MCF 10A (cell line): Measurements from ENCODE around the gene ASB13. TPM values are rescaled to one million over a fixed set of nuclear protein-coding genes. Genes with fewer than 3 reads are reported as not detected.

Source experiments
- BruUV-seq: library from RNA; stranded (reverse); fragments of 400-500 nt; replicated peaks from 2 replicates; lab custom pipeline; 2021; lab: Mats Ljungman, UMichigan
- CTCF ChIA-PET: fragments of 300-600 bp; sonication (Branson Sonifier 250); formaldehyde crosslinking; extraction: SDS; loops from one replicate; lab custom pipeline; 2021; ENCODE audit warnings: antibody characterized with exemption, inconsistent platforms; lab: Yijun Ruan, JAX
- POLR2A ChIA-PET: fragments of 300-600, 350-650 bp; sonication (Branson Sonifier 250); formaldehyde crosslinking; extraction: SDS; loops from one replicate; lab custom pipeline; 2020; ENCODE audit warnings: antibody characterized with exemption, inconsistent platforms; lab: Yijun Ruan, JAX
- DNase-seq: peaks from one replicate; pipeline ENCODE4 v3.0.0-alpha.2; 2018; ENCODE audit not compliant: unreplicated experiment
- H3K27ac Mint-ChIP-seq: one replicate; pipeline ENCODE4 v1.8.0; 2022; ENCODE audit warnings: mild to moderate bottlenecking, low read depth, mixed read lengths; ENCODE audit not compliant: unreplicated experiment
- H3K27me3 Mint-ChIP-seq: one replicate; pipeline ENCODE4 v1.8.0; 2022; ENCODE audit warnings: mixed read lengths; ENCODE audit not compliant: insufficient read depth, unreplicated experiment
- H3K36me3 Mint-ChIP-seq: one replicate; pipeline ENCODE4 v1.8.0; 2022; ENCODE audit warnings: mild to moderate bottlenecking, moderate library complexity, mixed read lengths; ENCODE audit not compliant: insufficient read depth, unreplicated experiment
- H3K4me1 Mint-ChIP-seq: one replicate; pipeline ENCODE4 v1.8.0; 2022; ENCODE audit warnings: mixed read lengths; ENCODE audit not compliant: insufficient read depth, unreplicated experiment
- H3K4me3 Mint-ChIP-seq: one replicate; pipeline ENCODE4 v1.8.0; 2022; ENCODE audit warnings: mild to moderate bottlenecking, moderate library complexity, mixed read lengths; ENCODE audit not compliant: unreplicated experiment
- H3K9me3 Mint-ChIP-seq: one replicate; pipeline ENCODE4 v1.8.0; 2022; ENCODE audit warnings: mixed read lengths; ENCODE audit not compliant: unreplicated experiment
- intact Hi-C: fragments of 100-400 bp; cut with micrococcal nuclease; formaldehyde crosslinking; loops from 2 replicates; pipeline ENCODE4 v1.14.1; 2022
- total RNA-seq: library from RNA; stranded (reverse); gene quantifications from 2 replicates; pipeline ENCODE4 v1.2.3, GENCODE V29; 2022
- TF ChIP-seq, protein P1 (sequence below): fragments of 200-600 bp; IDR thresholded peaks from one replicate; pipeline ENCODE4 v1.8.0; 2022; ENCODE audit warnings: antibody characterized with exemption, mild to moderate bottlenecking; ENCODE audit not compliant: unreplicated experiment

Gene ASB13
- total RNA-seq, 1 experiment from 2014 or later = 16.3 TPM

DNA sequence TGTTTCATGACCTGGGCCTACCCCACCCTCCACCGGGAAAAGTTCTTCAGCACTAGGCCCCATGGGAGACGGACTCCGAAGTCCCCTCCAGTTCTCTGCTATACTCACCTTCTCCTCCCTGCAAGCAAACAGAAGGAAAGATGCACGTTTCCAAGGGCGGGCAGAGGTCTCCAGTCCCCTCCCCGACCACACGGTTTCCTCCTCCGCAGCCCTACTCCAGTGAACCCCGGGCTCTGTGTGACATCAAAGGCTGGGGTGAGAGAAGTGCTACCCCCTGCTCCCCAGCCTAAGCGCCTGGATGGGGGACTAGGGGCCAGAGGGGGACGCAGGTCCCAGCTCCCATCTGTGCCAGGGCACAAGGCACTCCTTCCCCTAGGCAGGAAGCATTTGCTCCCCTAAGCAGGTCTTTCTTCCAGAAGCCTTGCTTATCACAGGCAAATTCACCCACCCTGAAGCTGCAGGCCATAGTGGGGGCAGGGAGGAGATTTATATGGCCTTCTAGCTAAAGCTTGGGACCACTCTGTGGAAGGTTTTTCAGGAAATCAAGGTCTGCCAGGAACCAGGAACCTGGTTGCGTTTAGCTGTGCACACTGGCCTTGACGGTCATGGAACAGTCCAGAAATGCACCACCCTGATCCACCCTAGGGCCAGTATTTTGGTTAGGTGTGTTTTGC, 52.8 kb downstream of the ASB13 start:
- no TSS peak for BruUV-seq
- TF ChIP-seq, protein P1, sequence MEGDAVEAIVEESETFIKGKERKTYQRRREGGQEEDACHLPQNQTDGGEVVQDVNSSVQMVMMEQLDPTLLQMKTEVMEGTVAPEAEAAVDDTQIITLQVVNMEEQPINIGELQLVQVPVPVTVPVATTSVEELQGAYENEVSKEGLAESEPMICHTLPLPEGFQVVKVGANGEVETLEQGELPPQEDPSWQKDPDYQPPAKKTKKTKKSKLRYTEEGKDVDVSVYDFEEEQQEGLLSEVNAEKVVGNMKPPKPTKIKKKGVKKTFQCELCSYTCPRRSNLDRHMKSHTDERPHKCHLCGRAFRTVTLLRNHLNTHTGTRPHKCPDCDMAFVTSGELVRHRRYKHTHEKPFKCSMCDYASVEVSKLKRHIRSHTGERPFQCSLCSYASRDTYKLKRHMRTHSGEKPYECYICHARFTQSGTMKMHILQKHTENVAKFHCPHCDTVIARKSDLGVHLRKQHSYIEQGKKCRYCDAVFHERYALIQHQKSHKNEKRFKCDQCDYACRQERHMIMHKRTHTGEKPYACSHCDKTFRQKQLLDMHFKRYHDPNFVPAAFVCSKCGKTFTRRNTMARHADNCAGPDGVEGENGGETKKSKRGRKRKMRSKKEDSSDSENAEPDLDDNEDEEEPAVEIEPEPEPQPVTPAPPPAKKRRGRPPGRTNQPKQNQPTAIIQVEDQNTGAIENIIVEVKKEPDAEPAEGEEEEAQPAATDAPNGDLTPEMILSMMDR = no peak
- Mint-ChIP-seq H3K4me3 (peak overlapping the region; percentile 19), H3K9me3 (no peaks in the 10 kb centered on the region), H3K27ac (peak overlapping the region; percentile 93), H3K36me3 (peaks cover 5% of the 10 kb centered on the region), H3K27me3 (no peaks in the 10 kb centered on the region), H3K4me1 (peaks cover 67% of the 10 kb centered on the region)
- intact Hi-C loops = no loop called here
- DNase-seq = no peak
- ChIA-PET POLR2A (interaction anchor here (0.7 to 8.4 kb wide), 17 partner anchors 9 to 802 kb away, joined by 3 to 61 read pairs (median 5); no protein-coding TSS in a partner anchor), CTCF (interaction anchor here (0.5 to 15.6 kb wide), 11 partner anchors 9 to 170 kb away, joined by 3 to 264 read pairs (median 4); no protein-coding TSS in a partner anchor)

DNA sequence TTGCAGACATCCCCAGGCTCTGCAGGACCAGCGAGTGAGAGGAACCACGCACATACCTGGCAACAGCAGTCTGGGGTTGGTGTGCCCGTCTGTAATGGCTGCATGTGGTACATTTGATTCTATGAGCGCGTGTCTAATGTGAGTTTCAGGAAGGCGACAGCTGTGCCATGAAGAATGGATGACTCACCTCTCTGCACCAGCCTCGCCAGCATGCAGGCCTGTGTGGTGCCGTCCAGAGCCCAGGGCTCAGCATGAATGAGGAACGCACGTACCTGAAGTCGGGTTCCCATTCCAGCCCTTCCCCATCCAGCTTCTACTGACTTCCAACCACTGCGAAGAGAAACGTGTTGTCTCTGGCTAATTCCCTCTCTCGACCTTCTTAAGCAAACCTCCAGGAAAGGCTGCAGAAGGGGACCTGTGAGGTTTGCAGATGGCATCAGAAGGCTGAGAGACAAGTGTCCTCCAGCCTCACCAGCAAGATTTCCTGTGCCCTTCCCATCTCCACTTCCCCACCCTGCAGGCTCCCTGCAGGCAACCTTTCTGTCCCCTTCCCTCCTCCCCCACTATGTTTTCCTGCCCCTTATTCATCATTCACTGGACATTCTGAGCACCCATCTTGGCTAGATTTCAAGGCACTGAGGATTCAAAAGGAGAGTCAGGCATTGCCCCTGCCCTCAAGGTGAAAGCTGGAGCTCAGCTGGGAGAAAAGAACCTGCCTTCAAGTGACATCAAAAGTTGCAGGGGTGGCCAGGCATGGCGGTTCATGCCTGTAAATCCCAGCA, 54.3 kb downstream of the ASB13 start:
- Mint-ChIP-seq H3K9me3 (no peaks in the 10 kb centered on the region), H3K4me1 (peaks cover 57% of the 10 kb centered on the region), H3K4me3 (peak overlapping the region; percentile 13), H3K27me3 (no peaks in the 10 kb centered on the region), H3K36me3 (no peaks in the 10 kb centered on the region), H3K27ac (peak overlapping the region; percentile 16)
- BruUV-seq = no TSS peak
- intact Hi-C loops = loop anchor here (2.0 kb wide), 1 partner anchor 65 kb away; no protein-coding TSS in a partner anchor
- CTCF ChIA-PET = interaction anchor here (0.6 to 15.6 kb wide), 6 partner anchors 11 to 291 kb away, joined by 3 to 264 read pairs (median 8); no protein-coding TSS in a partner anchor
- peak; percentile 77 for DNase-seq
- TF ChIP-seq, protein P1 = no peak
- POLR2A ChIA-PET = interaction anchor here (0.7 to 8.4 kb wide), 12 partner anchors 10 to 170 kb away, joined by 3 to 61 read pairs (median 4); no protein-coding TSS in a partner anchor

DNA sequence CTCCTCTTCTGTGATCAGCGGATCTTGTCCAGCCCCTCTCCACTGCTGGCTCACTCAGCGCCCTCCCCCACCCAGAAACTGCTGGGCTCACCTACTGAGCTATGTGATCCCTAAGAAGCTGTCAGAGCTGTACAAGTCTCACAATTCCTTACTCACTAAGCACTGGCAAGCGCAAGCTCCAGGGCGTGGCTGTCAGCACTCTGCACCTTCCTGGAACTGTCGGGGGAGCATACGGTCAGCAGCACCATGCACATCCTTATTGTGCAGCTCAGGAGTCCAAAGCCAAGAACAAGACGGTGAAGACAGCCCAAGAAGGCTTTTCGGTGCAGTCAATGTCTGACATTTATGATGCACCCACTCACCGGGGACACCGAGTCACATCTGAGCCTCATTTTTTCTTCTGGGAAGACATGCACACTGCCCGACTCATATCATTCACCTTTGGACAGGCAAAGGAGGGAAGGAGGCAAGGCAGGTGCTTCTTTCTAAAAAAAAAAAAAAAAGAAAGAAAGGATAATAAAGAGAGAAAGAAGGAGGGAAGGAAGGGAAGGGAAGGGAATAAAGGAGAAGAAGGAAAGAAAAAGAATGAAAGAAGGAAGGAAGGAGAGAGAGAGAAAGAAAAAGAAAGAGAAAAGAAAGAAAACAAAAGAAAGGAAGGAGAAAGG, 56.3 kb downstream of the ASB13 start:
- TF ChIP-seq, protein P1 = no peak
- Mint-ChIP-seq H3K27me3 (no peaks in the 10 kb centered on the region), H3K4me1 (peaks cover 50% of the 10 kb centered on the region), H3K27ac (peak overlapping the region; percentile 91), H3K4me3 (peak overlapping the region; percentile 67), H3K9me3 (no peaks in the 10 kb centered on the region), H3K36me3 (no peaks in the 10 kb centered on the region)
- CTCF ChIA-PET = interaction anchor here (0.6 to 2.4 kb wide), 4 partner anchors 13 to 171 kb away, joined by 3 to 11 read pairs (median 3); no protein-coding TSS in a partner anchor
- POLR2A ChIA-PET = interaction anchor here (0.5 to 2.5 kb wide), 23 partner anchors 8 to 259 kb away, joined by 3 to 37 read pairs (median 5); partner anchors contain the start of gene CALML3
- DNase-seq = peak; percentile 91
- intact Hi-C loops = loop anchor here (2.0 kb wide), 1 partner anchor 63 kb away; no protein-coding TSS in a partner anchor
- BruUV-seq = TSS peak; percentile 40
